Measurements from ENCODE around the gene SDHA.

GRCh38 chr5:196350-196749 is 21.8 kb upstream of the SDHA start:
- TF ChIP-seq CTCF (IDR thresholded peaks at IDR 0.05) (no peak), POLR2A (IDR thresholded peaks at IDR 0.05) (no peak)
